GM21515 (cell line): ENCODE measurements around the gene MTHFD1L.
"Not testable (repeated sequence)": the region's sequence is repeated elsewhere in the genome, so short reads cannot be mapped to it uniquely, and the experiment has no call there.

Experiments used
- ATAC-seq: cut with Tn5 transposase; IDR thresholded peaks from one replicate; pipeline ENCODE4 v1.9.1; 2021; ENCODE audit not compliant: unreplicated experiment

The MTHFD1L gene

GRCh38 chr6:151112884-151113283 lies 247.4 kb downstream of the MTHFD1L start:
- ATAC-seq: not testable (repeated sequence)

GRCh38 chr6:151113641-151114040 lies 248.1 kb downstream of the MTHFD1L start:
- no peak for ATAC-seq

GRCh38 chr6:151118461-151119123 lies 253.1 kb downstream of the MTHFD1L start:
- ATAC-seq: no peak

GRCh38 chr6:151119823-151120524 lies 254.5 kb downstream of the MTHFD1L start:
- no peak for ATAC-seq

GRCh38 chr6:151121900-151122299 lies 256.4 kb downstream of the MTHFD1L start:
- ATAC-seq: no peak

DNA sequence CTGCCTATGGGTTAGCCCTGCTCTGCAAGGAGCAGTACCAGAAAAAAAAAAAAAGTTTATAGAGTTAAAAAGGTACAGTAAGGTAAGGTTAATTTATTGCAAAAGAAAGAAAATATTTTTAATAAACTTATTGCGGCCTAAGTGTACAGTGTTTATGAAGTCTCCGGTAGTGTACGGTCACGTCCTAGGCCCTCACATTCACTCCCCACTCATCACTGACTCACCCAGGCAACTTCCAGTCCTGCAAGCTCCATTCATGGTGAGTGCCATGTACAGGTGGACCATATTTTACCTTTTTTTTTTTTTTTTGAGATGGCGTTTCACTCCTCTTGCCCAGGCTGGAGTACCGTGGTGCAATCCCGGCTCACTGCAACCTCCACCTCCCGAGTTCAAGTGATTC lies 258.1 kb downstream of the MTHFD1L start:
- not testable (repeated sequence) for ATAC-seq

GRCh38 chr6:151125242-151125641 lies 259.7 kb downstream of the MTHFD1L start:
- not testable (repeated sequence) for ATAC-seq

DNA sequence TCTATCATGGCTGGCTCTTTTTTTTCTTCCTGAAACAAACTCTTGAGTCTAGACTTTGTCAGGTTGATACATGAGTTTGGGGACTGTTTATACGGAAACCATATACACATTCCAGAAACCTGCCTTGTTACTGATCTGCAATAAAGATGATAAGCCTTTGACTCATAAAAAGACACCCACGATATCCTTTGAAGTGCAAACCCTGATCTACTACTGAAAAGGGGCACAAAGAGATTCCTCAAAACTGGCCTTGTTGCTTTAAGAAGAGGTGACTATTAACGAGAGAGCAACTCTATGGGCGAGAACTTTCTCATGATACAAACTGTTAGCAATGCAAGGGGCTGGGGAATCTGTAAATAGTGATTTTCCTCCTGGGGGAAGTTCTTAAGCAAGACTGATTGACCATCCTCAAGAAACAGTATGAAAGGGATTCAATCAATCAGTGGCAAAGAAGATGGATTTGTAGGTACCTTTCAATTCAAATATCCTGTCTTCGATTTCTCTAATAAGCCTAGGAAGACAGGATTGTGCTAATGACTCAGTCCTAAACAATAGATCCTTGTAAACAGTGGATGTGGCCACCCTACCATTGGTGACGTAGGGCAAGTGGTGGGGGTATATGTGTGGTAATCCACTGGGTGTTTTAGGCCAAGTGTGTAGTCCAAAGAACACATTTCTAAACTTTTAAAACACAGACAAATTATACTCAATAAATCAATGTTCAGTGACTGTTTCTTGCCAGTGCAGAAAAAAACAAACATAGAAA lies 260.3 kb downstream of the MTHFD1L start:
- ATAC-seq: not testable (repeated sequence)

DNA sequence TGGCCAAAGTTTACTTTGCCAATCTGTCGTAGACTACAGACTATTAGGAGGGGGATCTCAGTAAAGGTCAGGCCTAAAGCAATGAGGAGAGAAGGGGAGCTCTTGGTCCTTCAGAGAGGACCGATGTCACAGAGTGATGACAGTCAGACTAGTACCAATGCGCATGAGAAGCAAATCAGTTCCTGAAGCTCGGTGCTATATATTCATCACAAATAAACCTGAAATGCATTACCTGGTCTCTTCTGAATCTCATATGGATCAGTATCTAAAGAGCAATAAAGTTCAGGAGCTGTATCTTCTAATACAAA lies 260.9 kb downstream of the MTHFD1L start:
- ATAC-seq: not testable (repeated sequence)

- ATAC-seq: not testable (repeated sequence)
These were observed 261.8 kb downstream of the MTHFD1L start for GRCh38 chr6:151127133-151127798.

DNA sequence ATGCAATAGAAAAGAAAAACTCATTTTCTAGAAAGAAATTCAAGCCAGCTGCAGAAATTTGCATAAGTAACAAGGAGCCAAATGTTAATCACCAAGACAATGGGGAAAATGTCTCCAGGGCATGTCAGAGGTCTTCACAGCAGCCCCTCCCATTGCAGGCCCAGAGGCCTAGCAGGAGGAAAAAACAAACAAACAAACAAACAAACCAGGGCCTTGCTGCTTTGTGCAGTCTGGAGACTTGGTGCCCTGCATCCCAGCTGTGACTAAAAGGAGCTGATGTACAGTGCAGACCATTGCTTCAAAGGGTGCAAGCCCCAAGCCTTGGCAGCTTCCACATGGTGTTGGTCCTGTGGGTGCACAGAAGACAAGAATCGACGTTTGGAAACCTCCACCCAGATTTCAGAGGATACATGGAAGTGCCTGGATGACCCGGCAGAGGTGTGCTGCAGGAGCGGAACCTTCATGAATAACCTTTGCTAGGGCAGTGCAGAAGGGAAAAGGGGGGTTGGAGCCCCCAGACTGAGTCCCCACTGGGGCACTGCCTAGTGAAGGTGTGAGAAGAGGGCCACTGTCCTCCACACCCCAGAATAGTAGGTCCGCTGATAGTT lies 263.4 kb downstream of the MTHFD1L start:
- ATAC-seq: no peak

GRCh38 chr6:151130329-151130728 lies 264.8 kb downstream of the MTHFD1L start:
- no peak for ATAC-seq

DNA sequence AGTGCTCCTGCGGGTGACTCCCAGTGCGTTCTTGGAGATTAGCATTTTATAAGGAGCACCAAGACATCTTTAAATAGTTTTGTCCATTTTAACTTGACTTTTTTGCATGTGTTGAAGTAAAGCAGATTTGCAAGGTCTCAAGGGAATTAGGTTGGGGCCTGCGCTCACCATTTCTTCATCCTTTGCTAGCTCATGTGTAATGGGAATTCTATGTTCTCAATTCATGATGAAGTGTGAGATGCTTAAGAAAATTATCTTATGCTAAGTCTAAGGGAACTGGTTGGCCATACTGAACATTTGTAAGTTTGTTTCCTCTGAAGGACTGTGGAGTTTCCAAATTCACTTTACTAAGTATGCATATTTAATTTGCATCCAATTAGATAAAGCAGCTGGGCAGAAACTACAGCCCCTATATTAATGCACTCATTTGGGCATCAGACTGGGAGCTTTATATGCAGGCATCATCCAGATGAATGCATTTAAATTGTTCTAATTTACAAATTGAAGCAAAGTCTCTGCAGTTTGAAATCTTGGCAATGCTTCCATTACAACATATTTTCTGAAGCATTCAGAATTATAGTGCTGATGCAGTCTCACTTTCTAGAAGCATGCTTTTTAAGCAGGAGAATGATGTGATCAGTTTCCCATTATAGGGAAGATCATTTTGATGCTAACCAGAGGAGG lies 266.0 kb downstream of the MTHFD1L start:
- ATAC-seq: no peak

DNA sequence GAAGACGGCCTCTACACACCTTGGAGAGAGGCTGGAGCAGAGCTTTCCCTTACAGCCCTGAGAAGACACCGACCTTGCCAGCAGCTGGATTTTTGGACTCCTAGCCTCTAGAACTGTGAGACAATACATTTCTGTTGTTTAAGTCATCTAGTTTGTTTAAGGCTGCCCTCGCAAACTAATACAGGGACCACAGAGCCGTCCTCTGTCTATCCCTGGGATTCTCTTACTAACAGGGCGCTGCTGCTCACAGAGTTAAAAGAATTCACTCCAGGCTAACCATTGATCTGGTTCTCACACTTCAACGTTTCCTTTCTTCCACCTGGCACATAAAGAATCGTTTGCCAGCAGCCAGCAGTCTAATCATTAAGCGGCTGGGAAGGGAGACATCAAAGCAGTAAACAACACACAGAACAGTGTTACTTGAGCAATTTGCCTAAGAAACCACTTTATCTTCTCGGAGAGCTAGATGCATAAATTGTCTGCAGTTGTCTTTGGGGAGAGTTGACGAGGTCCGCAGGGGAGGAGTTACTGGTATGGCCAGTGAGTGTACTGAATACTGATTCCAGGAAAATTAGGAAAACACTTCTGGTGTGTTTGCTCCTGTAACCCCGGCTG lies 270.7 kb downstream of the MTHFD1L start:
- ATAC-seq: no peak

DNA sequence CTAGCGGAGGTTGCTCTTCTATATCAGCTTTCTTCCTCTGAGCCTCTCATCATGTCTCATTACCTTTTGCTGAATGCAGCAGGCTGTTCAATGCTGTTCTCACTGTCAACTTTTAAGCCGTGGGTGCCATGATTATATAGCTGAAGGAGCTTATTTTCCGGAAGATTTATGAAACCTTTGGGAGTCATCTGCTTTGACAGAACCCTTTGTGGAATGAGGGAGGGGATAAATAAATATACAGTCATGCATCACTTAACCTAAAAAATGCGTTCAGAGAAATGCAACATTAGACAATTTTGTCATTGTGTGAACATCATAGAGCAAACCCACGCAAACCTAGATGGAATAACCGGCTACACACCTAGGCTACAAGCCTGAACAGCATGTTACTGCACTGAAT lies 272.0 kb downstream of the MTHFD1L start:
- no peak for ATAC-seq

GRCh38 chr6:151139524-151139923 lies 274.0 kb downstream of the MTHFD1L start:
- no peak for ATAC-seq

DNA sequence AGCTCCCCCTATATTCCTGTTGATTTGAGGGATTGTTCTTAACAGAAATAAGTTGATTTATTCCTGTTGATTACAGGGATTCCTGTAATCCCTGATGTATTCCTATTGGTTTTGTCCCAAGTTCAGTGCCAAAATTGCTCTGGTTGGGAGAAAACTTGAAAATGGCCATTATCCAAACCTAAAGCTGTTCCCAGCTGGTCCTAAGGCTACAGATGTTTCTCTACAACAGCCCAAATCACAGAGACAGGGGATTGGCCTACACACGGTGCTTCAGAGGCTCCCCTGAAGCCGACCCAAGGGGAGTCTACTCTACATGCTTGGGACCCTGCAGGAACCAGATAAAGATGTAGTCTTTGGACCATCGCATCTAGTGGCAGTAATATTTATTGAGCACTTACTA lies 275.3 kb downstream of the MTHFD1L start:
- no peak for ATAC-seq

DNA sequence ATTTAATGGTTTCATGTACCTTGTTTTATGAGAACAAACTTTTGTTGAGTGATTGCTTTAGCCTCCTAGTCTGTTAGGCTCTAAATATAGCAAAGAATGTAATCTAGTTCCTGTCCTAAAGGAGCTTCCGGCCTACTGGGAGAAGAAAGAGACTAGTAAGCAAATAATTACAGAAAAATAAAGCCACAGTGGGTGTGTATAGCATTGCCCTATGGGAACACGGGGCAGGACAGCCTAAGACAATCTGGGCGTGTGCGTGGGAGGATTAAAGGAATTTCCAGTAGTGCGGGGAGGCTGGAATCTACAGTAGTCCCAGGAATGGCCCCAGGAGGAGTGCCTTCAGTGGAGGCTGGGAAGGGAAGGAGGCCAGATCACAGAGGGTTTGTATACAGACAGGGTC lies 276.2 kb downstream of the MTHFD1L start:
- ATAC-seq: no peak

DNA sequence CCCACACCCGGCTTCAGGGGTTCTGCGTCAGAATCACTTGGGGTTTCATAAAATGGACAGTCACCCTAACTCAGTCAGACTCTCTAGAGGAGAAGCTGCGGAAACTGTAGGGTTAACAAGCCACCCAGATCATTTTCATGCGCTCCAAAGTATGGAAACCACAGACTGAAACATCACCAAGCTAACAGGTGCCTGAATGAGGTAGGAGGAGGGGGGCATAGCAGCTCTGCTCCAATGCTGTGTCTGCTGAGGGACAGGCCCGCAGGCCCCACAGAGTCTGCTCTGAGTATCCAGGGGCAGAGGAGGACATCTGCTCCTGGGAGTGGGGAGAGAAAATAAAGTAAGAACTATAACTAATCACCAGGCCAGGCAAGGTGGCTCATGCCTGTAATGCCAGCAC lies 277.2 kb downstream of the MTHFD1L start:
- no peak for ATAC-seq

DNA sequence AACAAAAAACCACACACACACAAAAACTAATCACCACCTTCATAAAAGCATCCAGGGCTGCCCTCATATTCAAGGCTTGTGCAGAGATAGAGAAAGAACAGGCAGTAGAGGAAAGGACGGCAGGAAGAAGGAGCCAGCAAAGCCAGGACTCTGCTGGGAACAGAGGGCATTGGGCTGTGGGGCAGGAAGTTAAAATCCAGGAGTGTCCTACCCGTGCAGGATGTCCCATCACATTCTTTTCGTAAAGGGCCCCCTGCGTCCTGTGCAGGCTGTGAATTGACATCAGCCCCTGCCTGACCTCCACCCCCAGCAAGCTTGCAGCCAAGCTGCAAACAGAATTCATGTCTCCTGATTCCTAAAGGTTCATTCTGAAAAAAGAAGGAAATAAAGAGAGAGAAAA lies 277.8 kb downstream of the MTHFD1L start:
- ATAC-seq: no peak
